ENCODE data around the gene ZNRF3. TPM values are rescaled to one million over a fixed set of nuclear protein-coding genes. Genes with fewer than 3 reads are reported as not detected.
A peak's percentile ranks its signal among the peaks of the same experiment; 100 is the strongest.
"Not testable (repeated sequence)": the region's sequence is repeated elsewhere in the genome, so short reads cannot be mapped to it uniquely, and the experiment has no call there.

The ZNRF3 gene
- polyA plus RNA-seq, 4 donors: 25.9 to 31.7 (median 30.2) TPM

DNA sequence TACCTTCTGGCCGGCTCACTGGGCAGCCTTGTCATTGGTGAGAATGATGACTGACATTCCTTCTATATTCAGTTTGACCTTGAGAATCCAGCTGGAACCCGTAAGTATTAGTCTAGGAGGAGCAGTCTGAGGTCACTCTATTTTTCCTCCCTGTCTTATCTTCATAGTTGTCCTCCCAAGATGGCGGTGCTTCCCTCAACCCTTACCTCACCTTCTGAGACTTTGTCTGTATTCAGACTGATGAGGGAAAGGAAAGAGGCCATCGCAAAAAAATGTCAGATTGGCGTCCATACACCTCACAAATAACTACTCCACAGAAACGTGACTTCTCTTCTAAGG is 195.5 kb downstream of the ZNRF3 start:
- no peak for DNase-seq (ENCODE audit: low read depth in 4 of 4, low spot score in 2 of 4)

DNA sequence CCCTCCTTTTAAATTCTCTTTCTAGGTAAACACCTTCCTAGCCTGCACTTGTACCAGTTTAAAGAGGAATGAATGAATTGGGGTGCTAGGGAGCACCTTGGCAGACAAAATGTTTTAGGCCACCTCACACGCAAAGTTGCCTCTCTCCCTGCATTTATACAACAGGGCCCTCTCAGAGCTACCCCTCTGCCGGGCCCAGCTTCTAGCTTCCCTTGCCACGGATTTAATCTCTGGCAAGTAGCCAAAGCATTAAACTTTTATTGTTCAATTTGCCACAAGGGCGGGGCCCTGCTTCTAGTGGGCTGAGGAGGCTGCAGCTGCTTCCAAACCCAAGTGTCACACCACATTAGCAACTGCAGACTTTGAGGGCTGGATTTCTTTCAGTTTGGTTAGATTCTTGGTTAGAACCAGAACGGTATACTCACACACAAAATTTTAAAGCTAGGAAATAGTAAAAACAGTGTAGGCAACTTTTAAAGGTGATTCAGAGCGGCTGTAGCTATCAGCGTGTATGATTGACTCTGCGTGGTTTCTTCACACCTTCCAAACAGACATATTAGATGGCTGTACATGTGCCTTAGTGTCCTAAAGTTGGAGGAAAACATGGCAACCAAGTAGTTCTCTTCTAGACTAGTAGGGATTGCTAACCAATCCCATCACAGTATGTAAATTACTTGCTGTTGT is 196.0 kb downstream of the ZNRF3 start:
- no peak for DNase-seq (ENCODE audit: low read depth in 4 of 4, low spot score in 2 of 4)

DNA sequence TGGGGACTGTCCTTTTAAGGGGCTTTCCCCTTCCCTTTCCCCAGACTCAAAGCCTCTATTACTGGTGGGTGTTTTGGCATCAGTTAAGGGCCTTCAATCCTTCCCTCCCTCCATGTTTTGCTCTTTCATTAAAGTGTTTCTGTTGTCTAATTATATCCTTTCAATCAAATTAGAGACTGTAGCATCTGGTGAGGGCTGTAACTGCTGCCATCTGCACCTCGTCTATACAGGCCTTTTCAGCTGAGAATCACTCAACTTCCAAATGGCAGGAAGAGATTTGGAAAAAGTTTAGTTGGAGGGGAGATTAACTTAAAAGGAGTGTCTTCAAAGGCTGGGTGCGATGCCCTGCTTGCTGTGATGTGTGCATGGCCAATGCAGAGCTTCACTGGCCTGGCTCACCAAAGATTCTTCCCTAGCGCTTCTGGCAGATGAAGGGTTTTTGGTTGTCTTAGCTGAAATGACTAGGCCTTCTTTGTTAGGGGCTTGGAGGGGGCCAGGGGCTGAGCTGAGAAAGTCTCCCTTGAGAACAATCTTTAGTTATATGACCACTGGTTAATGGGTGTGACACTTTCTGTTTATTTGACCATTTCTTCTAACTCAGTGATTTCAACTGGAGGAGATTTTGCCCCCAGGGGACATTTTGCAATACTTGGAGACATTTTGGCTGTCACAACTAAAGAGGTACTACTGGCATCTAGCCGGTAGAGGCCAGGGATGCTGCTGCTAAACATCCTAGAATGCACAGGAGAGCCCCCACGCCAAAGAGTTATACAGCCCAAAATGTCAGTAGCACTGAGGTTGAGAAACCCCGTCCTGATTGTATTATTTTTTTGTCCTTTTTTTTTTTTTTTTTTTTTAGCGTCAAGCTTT is 197.0 kb downstream of the ZNRF3 start:
- DNase-seq (ENCODE audit: low read depth in 4 of 4, low spot score in 2 of 4): no peak

DNA sequence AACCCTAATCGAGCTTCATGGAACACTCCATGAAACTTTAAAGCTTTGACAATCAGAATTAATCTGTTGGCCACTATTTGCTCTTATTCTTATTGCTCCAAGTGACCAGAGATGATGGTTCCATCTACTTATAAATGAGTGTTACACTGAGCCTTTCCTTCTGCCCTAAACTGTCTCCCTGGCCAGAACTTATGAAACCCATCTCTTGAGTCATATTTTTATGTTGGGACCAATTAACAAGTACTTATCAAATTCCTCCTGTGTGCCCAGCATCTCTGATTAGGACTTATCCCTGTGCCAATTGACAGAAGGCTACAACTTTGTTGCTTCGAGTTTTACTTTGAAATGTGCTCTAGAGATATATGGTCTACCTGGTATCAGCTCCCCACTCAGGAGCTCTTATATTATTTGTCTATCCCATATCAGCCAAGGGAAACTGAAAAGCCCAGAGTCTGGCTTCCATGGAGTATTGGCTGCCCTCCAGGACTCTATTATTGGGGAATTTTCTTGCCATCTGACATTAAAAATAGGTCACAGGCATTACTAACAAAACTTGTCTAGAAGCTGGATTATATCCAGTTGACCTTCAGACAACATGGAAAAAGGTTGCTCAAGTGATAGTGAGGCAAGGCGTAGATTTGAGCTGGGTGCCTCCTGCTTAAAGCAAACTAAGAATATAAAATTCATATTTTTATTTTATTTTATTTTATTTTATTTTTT is 198.3 kb downstream of the ZNRF3 start:
- DNase-seq (ENCODE audit: low read depth in 4 of 4, low spot score in 2 of 4): no peak

DNA sequence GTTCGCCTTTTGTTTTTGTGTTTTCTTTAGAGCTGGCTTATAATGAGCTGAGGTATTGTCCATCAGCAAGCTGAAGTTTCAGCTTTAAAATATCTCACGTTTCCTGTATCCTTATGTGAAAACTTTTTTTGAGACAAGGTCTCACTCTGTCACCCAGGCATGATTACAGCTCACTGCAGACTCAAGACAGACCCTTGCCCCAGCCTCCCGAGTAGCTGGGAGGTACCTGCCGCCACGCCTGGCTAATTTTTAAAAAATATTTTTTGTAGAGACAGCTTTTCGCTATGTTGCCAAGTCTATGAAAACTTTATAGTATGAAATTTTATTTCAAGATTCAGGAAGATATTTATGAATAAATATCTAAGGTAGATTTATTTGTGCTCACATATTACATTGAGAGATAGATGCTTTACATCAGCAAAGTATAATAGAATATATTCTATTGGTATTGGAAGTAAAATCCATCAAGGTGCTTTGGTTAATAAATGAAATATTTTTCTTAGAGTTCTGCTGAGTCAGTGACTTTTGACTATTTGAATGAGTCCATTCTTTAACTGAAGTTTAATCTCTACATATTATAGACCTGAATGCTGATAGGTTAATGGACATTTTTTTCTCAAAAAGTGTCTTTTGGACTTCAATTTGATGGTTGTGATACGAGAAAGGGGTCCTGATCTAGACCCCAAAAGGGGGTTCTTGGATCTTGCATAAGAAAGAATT is 199.6 kb downstream of the ZNRF3 start:
- no peak for DNase-seq (ENCODE audit: low read depth in 4 of 4, low spot score in 2 of 4)

DNA sequence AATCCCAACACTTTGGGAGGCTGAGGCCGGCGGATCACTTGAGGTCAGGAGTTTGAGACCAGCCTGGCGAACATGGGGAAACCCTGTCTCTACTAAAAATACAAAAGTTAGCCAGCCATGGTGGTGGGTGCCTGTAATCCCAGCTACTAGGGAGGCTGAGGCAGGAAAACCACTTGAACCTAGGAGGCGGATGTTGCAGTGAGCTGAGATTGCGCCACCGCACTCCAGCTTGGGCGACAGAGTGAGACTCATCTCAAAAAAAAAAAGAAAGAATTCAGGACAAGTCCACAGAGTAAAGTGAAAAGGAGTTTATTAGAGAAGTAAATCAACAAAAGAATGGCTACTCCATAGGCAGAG is 200.2 kb downstream of the ZNRF3 start:
- not testable (repeated sequence) for DNase-seq (ENCODE audit: low read depth in 4 of 4, low spot score in 2 of 4)

DNA sequence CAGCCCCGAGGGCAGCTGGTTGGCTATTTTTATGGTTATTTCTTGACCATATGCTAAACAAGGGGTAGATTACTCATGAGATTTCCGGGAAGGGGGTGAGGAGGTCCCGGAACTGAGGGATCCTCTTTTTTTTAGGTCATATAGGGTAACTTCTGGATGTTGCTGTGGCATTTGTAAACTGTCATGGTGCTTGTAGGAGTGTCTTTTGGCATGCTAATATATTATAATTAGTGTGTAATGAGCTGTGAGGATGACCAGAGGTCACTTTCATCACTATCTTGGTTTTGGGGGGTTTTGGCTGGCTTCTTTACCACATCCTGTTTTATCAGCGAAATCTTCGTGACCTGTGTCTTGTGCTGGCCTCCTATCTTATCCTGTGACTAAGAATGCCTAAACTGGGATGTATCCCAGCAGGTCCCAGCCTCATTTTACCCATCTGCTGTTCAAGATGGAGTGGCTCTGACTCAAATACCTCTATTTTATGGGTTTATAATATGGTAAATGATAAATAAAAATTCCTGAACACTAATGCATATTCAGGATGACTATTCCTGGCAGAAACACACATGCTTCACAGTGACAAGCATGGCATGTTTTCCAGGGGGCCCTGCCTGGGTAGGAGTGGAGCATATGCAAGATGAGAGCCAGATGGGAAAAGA is 200.7 kb downstream of the ZNRF3 start:
- DNase-seq (ENCODE audit: low read depth in 4 of 4, low spot score in 2 of 4): no peak

DNA sequence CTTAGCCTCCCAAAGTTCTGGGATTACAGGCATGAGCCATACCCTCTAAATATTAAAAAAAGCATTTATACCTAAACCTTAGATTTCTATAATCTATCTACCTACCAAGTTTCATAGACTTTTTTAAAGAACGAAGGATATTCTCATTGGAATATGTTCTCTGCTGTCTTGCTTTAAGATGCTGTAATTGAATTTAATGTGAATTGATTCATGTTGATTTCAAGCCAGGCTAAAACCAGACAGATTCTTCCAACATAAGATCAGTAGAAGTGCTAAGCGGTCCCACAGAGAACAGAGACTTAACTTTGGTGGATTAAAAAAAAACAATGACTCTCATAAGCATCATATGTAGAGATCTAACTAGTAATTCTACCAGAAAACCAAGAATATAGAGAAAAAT is 203.6 kb downstream of the ZNRF3 start:
- no peak for DNase-seq (ENCODE audit: low read depth in 4 of 4, low spot score in 2 of 4)

DNA sequence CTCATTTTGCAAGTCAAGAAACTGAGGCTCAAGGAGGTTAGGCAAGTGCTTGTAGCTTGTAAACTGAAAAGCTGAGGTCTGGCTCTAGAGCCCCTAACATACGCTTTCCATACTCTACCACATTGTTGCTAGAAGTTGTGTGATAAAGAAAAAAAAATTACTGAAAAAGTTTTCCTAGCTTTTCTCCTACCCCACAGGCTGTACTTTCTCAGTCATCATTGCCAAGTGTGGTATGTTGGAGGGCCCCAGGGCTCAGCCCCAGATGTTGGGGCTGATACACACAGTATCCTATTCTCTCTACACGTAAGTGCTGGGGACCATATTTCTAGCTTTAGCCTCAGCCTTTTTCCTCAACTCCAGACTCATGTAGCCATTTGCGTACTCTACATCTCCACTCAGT is 205.4 kb downstream of the ZNRF3 start:
- no peak for DNase-seq (ENCODE audit: low read depth in 4 of 4, low spot score in 2 of 4)

DNA sequence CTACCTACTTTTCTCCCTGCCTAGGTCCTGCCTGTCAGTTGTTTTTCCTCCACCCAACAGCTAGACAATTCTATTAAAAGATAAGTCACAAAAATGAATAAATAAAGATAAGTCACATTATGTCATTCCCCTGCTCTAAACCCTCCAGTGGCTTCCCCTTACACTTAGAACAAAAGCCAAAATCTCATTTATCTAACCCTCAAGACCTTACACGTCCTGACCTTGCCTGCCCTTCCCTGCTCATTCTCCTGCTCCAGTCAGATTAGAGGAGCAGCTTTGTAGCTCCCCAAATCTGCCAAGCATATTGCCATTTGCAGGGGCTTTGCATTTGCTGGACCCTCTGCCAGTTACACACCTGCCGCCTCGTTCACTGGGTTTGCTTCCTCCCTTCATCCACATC is 206.1 kb downstream of the ZNRF3 start:
- no peak for DNase-seq (ENCODE audit: low read depth in 4 of 4, low spot score in 2 of 4)

DNA sequence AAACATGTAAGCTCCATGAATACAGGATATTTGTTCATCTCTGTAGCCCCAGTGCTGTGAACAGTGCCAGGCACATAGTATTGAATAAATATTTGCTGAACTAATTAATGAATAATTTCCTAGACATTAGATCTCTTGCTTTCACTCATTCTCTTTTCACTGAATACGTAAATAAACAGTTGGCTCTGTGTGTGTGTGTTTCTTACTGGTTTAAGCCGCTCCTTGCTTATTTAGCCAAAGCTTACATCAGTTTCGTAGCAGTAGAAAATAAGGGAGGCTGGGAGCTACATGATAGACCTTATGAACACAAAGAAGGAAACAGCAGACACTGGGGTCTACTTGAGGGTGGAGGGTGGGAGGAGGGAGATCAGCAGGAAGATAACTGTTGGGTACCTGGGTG is 206.7 kb downstream of the ZNRF3 start:
- DNase-seq (ENCODE audit: low read depth in 4 of 4, low spot score in 2 of 4): no peak

DNA sequence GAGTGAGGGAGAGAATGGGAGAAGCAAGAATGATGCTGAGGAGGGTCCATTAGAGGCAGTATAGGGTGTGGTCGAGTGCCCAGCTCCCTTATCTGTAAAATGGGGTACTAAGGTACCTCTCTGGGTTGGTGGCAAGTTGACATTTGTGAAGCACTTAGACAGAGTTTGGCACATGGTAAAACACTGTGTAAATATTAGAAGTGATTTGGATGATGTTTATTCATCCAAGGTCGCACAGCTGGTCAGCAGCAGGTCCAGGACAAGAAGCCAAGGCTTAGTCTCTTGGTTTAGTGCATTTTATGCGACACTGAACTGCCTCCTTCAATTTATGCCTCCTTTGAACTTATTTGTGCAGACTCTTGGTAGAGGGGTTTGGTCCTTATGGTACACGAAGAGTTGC is 208.9 kb downstream of the ZNRF3 start:
- no peak for DNase-seq (ENCODE audit: low read depth in 4 of 4, low spot score in 2 of 4)

DNA sequence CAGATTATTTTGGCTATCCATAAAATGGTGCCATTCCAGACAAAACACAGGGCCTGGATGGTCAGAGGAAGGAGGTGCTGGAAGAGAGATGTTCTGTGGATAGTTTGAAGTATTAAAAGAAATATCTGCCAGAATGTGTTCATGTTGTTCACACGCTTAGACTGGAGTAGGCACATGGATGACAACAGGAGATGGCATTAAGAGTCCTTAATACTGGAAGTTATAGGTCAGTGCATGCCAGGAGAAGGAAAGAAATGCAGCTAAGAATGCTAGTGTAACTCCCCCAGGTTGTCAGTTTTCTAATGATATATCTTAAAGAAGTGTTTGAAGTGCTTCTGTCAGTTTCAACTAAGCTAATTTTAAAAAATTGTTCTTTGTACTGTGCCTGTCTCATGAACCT is 209.7 kb downstream of the ZNRF3 start:
- DNase-seq (ENCODE audit: low read depth in 4 of 4, low spot score in 2 of 4): no peak

DNA sequence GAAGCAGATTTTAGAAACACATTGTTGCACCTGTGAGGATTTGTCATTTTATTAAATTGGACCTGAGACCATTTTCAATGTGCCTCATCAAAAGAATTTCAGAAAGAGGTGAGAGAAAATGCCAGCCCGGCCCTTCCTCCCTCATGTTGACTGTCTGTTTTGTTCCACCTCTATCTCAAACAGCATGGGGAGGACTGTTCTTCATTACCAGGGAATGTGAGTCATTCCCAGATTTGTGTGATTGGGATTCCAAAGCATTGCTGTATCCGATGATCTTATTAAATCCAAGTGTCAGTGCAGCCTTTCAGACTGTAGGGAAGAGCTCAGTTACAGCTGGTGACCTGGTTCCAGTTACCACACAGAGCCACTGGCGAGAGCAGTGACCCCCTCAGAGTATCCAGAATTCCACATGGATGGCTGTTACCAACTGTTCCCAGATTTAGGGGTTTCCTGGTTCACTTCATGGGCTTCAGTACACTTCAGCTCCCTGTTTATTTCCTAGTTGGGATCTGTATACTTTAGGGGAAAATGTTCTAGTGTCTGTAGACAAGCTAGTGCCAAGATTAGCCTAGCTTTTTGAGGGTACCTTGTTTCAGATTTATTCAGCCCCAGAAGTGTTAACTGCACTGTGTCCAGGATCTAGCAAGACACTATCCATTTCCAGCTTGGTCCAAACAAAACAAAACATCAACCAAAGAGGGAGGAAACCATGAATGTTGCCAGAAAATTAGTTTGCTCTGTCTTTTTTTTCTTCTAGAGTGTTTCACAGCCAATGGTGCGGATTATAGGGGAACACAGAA is 210.3 kb downstream of the ZNRF3 start:
- peak in 1 of 4 donors; percentile 57 for DNase-seq (ENCODE audit: low read depth in 4 of 4, low spot score in 2 of 4)

DNA sequence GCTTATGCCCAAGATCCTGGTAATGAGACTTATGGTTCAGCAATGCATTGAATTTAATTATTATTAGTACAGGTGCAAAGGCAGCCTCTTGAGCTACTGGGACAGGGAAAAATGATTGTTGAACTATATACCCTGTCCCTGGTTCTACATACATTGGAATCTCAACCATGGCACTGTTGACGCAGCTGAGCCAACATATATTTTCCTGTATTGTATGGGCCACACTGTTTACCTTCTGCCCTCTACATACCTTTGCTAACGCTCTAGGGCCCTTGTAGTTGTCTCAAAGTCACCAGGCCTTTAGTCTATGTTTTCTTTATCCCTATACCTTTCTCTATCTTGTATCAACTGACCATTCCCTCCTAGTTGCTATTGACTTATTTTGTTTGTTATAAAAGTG is 212.1 kb downstream of the ZNRF3 start:
- DNase-seq (ENCODE audit: low read depth in 4 of 4, low spot score in 2 of 4): no peak

DNA sequence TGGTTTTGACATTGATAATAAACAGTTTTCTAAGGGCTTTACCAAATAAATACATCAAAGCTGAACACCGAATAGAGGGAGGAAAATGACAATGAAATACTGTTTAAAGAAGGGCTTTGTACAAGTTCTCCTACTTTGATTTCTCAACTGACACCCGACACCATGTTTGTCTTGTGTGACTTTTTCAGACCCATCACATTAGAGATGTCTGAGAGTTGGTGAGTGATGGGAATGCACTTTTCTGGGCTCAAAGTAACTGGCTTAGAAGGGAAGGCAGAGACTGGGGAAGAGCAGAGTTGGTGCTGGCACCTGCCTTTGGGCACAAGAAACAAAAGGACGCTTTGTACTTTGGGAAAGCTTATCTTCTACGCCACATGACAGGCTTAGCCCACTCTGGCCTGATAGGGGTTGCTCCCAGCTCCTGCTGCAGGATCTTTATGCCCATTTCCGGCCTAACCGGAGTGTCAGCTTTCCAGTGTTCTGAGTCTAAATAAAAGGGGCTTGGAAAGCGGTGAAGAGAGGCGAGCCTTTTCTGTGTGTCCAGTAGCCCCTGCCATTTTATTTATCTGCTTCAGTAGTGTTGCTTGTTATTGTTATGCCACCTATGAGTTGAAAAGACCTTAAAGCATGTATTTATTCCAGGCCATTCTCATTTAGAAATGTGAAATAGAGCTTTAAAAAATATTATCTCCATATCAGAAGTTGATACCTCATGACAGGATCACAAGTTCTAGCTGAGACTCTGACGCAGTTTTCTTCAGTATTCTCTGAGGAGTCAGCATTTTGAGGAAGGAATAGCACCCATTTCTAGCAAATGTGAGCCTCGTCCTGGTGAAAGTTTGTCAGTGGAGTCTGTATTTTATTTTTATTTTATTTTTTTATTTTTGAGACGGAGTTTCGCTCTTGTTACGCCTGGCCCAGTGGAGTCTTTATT is 213.6 kb downstream of the ZNRF3 start:
- no peak for DNase-seq (ENCODE audit: low read depth in 4 of 4, low spot score in 2 of 4)

DNA sequence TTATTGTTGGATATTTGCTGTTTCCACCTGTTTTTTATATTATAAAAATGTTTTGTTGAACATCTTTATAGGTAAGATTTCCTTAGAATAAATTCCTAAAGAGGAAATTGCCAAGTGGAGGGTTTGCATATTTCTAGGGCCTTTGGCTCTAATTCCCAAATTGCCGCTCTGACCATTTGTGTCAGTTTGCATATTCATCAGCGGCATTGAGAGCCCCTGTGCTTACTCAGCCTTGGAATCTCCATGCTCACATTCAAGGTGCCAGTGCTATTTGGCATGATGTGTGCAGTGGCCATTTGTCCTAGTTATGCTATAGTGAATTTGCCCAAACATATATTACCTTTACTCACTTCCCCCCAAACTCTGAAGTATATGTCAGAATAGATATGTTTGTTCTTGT is 214.9 kb downstream of the ZNRF3 start:
- DNase-seq (ENCODE audit: low read depth in 4 of 4, low spot score in 2 of 4): no peak

DNA sequence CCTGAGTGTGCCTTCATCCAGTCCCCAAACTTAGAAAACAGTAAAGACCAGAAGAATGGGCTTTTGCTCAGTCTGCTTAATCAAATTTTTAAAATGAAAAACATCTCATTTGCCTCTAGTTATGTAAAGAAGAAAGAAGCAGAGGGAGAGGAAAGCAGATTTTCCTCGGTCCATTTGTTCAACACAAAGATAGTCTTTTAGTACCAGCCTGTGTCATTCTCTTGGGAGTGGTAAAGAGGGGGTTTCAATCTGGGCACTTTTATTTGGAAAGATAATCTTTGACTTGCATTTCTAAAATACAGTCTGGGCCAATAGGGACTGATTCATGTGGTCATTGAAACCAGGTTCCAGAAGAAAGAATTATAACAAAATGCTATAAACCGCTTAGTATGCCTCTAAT is 218.9 kb downstream of the ZNRF3 start:
- no peak for DNase-seq (ENCODE audit: low read depth in 4 of 4, low spot score in 2 of 4)

DNA sequence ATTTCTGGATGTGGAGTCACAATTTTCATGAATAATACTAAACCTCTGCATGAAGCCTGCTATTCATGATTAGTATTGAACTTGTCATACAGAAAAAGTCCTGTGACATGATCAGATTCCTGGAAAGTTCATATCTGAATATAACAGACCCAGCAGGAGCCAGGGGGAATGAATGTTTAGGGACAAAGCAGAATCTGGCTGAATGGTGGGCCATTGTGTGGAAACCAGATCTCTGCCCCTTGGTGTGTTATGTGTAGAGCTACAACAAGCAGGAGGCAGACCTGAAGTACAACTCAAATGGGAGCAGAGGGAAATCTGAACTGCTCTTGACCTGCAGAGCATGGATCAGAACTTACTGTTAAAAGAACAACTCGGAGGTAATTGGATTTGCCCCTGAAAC is 219.7 kb downstream of the ZNRF3 start:
- no peak for DNase-seq (ENCODE audit: low read depth in 4 of 4, low spot score in 2 of 4)
